Measurements from ENCODE around the gene PBRM1. TPM values are rescaled to one million over a fixed set of nuclear protein-coding genes. Genes with fewer than 3 reads are reported as not detected.

The PBRM1 gene
- polyA plus RNA-seq, 1 donor (not counting 4 experiments of a cell fraction or from before 2014, with no cell fraction given) = 26.0 TPM

DNA sequence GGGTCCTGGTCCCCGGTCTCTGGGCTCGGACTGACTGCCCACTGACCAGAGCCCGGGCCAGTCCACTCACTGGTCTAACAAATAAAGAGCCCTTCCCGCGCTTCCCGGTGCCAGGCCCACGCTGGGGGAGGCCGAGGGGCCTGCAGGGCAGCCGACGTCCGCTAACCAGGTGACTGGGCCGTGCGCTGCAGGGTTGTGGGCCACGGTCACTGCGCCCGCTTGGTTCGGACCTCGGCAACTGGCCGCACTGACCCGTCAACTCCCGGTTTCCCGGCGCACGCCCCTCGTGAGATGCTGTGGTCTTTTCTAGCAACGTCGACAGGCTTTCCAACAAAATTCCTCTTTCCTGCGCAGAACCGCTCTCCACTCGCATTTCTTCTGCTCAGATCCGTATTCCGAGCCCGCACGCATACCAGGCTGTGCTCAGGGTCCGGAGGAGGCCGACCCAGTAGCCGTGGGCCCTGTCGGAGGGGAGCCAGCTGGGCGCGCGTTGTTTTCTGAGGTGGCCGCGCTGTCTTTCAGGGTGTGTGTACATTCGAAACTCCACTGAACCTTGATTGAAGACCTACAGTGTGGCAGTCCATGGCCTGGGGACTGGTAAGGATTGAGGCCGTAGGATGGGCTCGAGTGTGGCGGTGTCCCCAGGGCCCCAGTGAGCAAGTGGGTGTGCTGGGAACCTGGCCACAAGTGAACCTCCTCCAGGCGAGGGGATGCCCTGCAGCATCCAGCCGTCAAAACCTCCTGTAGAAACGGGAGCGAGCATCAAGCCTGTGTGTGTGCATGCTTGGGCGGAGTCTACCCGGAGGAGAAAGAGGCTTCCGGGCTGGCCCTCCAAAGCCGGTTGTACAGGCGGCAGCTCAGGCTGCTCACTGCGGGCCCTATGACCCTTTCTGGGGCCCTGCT, 151.2 kb downstream of the PBRM1 start:
- dilution Hi-C loops (cut with MboI; ENCODE audit: extremely low pct_ligation_motif_present, low sequenced_read_pairs) = no loop called here
- FAIRE-seq (no peak), DNase-seq (ENCODE audit: low read depth, low spot score) (no peak)
- no peak for TF ChIP-seq EZH2 (IDR thresholded peaks at IDR 0.05; ENCODE audit: low read length)
- TF ChIP-seq, protein P1, sequence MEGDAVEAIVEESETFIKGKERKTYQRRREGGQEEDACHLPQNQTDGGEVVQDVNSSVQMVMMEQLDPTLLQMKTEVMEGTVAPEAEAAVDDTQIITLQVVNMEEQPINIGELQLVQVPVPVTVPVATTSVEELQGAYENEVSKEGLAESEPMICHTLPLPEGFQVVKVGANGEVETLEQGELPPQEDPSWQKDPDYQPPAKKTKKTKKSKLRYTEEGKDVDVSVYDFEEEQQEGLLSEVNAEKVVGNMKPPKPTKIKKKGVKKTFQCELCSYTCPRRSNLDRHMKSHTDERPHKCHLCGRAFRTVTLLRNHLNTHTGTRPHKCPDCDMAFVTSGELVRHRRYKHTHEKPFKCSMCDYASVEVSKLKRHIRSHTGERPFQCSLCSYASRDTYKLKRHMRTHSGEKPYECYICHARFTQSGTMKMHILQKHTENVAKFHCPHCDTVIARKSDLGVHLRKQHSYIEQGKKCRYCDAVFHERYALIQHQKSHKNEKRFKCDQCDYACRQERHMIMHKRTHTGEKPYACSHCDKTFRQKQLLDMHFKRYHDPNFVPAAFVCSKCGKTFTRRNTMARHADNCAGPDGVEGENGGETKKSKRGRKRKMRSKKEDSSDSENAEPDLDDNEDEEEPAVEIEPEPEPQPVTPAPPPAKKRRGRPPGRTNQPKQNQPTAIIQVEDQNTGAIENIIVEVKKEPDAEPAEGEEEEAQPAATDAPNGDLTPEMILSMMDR (optimal IDR thresholded peaks at IDR 0.05 in 1 of 3, IDR thresholded peaks at IDR 0.05 in 1 of 3, conservative IDR thresholded peaks at IDR 0.05 in 1 of 3; ENCODE audit: extremely low read depth in 1 of 3, insufficient read depth in 2 of 3, low read length in 3 of 3) = no peak
- H3K4me1 ChIP-seq (ENCODE audit: control insufficient read depth, extremely low read depth, insufficient read depth, low read length) = peaks cover 49% of the 10 kb centered on the region
- H2AFZ ChIP-seq (ENCODE audit: control insufficient read depth, low read length) = peak overlapping the region; percentile 54
- H3K4me2 ChIP-seq (ENCODE audit: control insufficient read depth, extremely low read depth, insufficient read depth, low read depth, low read length) = peak overlapping the region; percentile 81
- peaks cover 0 to 11% of the 10 kb centered on the region in 2 experiments for H3K36me3 ChIP-seq (ENCODE audit: control insufficient read depth in 2 of 2, extremely low read depth in 1 of 2, insufficient read depth in 2 of 2, low read length in 2 of 2)
- no peak overlapping the region for H3K27ac ChIP-seq (ENCODE audit: control insufficient read depth, insufficient read depth, low read length)
- peaks cover 9% of the 10 kb centered on the region for H3K9me1 ChIP-seq (ENCODE audit: control insufficient read depth, extremely low read depth, insufficient read depth, low read length)
- peaks cover 4% of the 10 kb centered on the region for H4K20me1 ChIP-seq (ENCODE audit: control insufficient read depth, extremely low read depth, insufficient read depth, low read length)
- H3K9me3 ChIP-seq (ENCODE audit: control insufficient read depth, low read depth, low read length) = no peaks in the 10 kb centered on the region
- peaks cover 38% of the 10 kb centered on the region for H3K79me2 ChIP-seq (ENCODE audit: control insufficient read depth, insufficient read depth, low read length)
- H3K9ac ChIP-seq (ENCODE audit: control insufficient read depth, extremely low read depth, insufficient read depth, low read length) = peak overlapping the region; percentile 55
- no peaks in the 10 kb centered on the region for H3K27me3 ChIP-seq (ENCODE audit: control insufficient read depth, extremely low read depth, insufficient read depth, low read length)
- H3K4me3 ChIP-seq (ENCODE audit: control insufficient read depth in 2 of 3, extremely low read depth in 1 of 3, insufficient read depth in 2 of 3, low read depth in 1 of 3, low read length in 3 of 3) = peak overlapping the region; percentile 41 to 53 (median 47)

DNA sequence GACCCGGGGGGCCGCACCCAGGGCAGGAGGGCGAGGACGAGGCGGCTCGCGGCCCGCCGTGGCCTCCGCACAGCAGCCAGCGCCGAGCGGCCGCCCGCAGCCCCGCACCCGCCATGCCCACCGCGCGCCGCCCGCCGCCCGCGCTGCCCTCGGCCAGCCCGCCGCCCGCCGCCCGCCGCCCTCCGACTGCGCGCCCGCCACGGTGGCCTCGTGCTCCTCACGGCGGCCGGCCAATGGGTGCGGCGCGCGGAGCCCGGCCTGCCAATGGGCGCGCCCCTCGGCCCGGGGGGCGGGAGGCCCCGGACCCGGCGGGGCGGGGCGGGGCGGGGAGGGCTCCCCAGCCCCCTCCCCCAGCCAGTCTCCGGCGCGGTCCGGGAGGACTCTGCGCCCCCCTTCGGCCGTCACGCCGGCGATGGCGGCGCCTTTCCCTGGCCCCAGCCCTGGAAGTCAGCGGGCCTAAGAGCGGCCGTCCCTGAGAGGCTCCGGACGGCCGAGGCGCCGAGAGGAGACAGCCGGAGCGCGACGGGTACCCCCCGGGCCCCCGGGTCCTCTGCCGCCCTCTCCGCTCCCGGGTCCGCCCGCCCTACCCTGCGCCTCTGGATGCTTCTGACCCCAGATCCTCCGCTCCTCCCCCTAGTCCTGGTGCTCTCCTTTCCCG, 152.0 kb downstream of the PBRM1 start, which contains the start of gene NT5DC2:
Gene NT5DC2 (minus strand): TSS at position 235 of the 658 bp plus-strand sequence. CDS start 120 bp downstream, at position 115.
- dilution Hi-C loops (cut with MboI; ENCODE audit: extremely low pct_ligation_motif_present, low sequenced_read_pairs) = no loop called here
- FAIRE-seq = no peak
- peaks cover 42% of the 10 kb centered on the region for H3K4me1 ChIP-seq (ENCODE audit: control insufficient read depth, extremely low read depth, insufficient read depth, low read length)
- H3K9ac ChIP-seq (ENCODE audit: control insufficient read depth, extremely low read depth, insufficient read depth, low read length) = peak within 1 kb of the TSS; percentile 65
- H3K9me1 ChIP-seq (ENCODE audit: control insufficient read depth, extremely low read depth, insufficient read depth, low read length) = peaks cover 6% of the 10 kb centered on the region
- H3K27me3 ChIP-seq (ENCODE audit: control insufficient read depth, extremely low read depth, insufficient read depth, low read length) = no peaks in the 10 kb centered on the region
- H4K20me1 ChIP-seq (ENCODE audit: control insufficient read depth, extremely low read depth, insufficient read depth, low read length) = peaks cover 4% of the 10 kb centered on the region
- TF ChIP-seq, protein P1 (optimal IDR thresholded peaks at IDR 0.05 in 1 of 3, IDR thresholded peaks at IDR 0.05 in 1 of 3, conservative IDR thresholded peaks at IDR 0.05 in 1 of 3; ENCODE audit: extremely low read depth in 1 of 3, insufficient read depth in 2 of 3, low read length in 3 of 3) = no peak
- no peak for TF ChIP-seq EZH2 (IDR thresholded peaks at IDR 0.05; ENCODE audit: low read length)
- H2AFZ ChIP-seq (ENCODE audit: control insufficient read depth, low read length) = peak within 1 kb of the TSS; percentile 54
- peak within 1 kb of the TSS; percentile 81 for H3K4me2 ChIP-seq (ENCODE audit: control insufficient read depth, extremely low read depth, insufficient read depth, low read depth, low read length)
- H3K79me2 ChIP-seq (ENCODE audit: control insufficient read depth, insufficient read depth, low read length) = peaks cover 31% of the 10 kb centered on the region
- H3K36me3 ChIP-seq (ENCODE audit: control insufficient read depth in 2 of 2, extremely low read depth in 1 of 2, insufficient read depth in 2 of 2, low read length in 2 of 2) = peaks cover 0 to 7% of the 10 kb centered on the region in 2 experiments
- no peak for DNase-seq (ENCODE audit: low read depth, low spot score)
- no peak within 1 kb of the TSS for H3K27ac ChIP-seq (ENCODE audit: control insufficient read depth, insufficient read depth, low read length)
- no peaks in the 10 kb centered on the region for H3K9me3 ChIP-seq (ENCODE audit: control insufficient read depth, low read depth, low read length)
- H3K4me3 ChIP-seq (ENCODE audit: control insufficient read depth in 2 of 3, extremely low read depth in 1 of 3, insufficient read depth in 2 of 3, low read depth in 1 of 3, low read length in 3 of 3) = peak within 1 kb of the TSS; percentile 58 to 65 (median 63)

Measured in keratinocyte (primary cell).